HepG2 (cell line): ENCODE data around the gene BICDL1. TPM values are rescaled to one million over a fixed set of nuclear protein-coding genes. Genes with fewer than 3 reads are reported as not detected.

Experiments used
- ELF1 ChIP-seq: sonication (generic); formaldehyde crosslinking; IDR thresholded peaks from 2 replicates; pipeline ENCODE4 v1.4.0; 2020; ENCODE audit warnings: missing genetic modification reagents
- MED1 ChIP-seq: sonication (generic); formaldehyde crosslinking; IDR thresholded peaks from 2 replicates; pipeline ENCODE4 v1.4.0; 2020; ENCODE audit warnings: missing genetic modification reagents
- MED8 ChIP-seq: sonication (generic); formaldehyde crosslinking; IDR thresholded peaks from 2 replicates; pipeline ENCODE4 v1.8.1; 2023; ENCODE audit warnings: mild to moderate bottlenecking, missing genetic modification reagents; ENCODE audit not compliant: insufficient replicate concordance
- ZKSCAN8 ChIP-seq: IDR thresholded peaks from 2 replicates; pipeline ENCODE4 v1.6.1; 2016; ENCODE audit warnings: borderline replicate concordance, missing genetic modification reagents, missing compliant biosample characterization
- ZNF230 ChIP-seq: sonication (generic); formaldehyde crosslinking; IDR thresholded peaks from 2 replicates; pipeline ENCODE4 v1.4.0; 2020; ENCODE audit warnings: mild to moderate bottlenecking, missing genetic modification reagents
- ZNF354B ChIP-seq: sonication (generic); formaldehyde crosslinking; IDR thresholded peaks from 2 replicates; pipeline ENCODE4 v1.8.0; 2022; ENCODE audit warnings: mild to moderate bottlenecking, missing genetic modification reagents
- ZNF564 ChIP-seq: sonication (generic); formaldehyde crosslinking; IDR thresholded peaks from 2 replicates; pipeline ENCODE4 v1.8.1; 2023; ENCODE audit warnings: mild to moderate bottlenecking, missing genetic modification reagents
- ZNF747 ChIP-seq: sonication (generic); formaldehyde crosslinking; IDR thresholded peaks from 2 replicates; pipeline ENCODE4 v1.8.1; 2023; ENCODE audit warnings: missing genetic modification reagents, mild to moderate bottlenecking, borderline replicate concordance
- ZNF781 ChIP-seq: sonication (generic); formaldehyde crosslinking; IDR thresholded peaks from 2 replicates; pipeline ENCODE4 v1.5.1; 2020; ENCODE audit warnings: borderline replicate concordance, mild to moderate bottlenecking, missing genetic modification reagents; ENCODE audit errors: not compliant biosample characterization
- polyA plus RNA-seq, 8 experiments: library from polyadenylated mRNA; depleted of rRNA in 3 of 8; stranded (reverse) in 7 of 8; unstranded in 1 of 8; fragments of >200 nt; fragmentation: Illumina TruSeq in 4 of 8; extraction: Trizol in 4 of 8; gene quantifications; 2 replicates each; pipeline versions ENCODE4 v1.2.1 to v1.2.3, GENCODE V29; 2011 to 2016; ENCODE audit warnings: low read depth in 4 of 8, missing spikeins in 1 of 8, mixed read lengths in 1 of 8; ENCODE audit not compliant: insufficient read depth in 1 of 8
- total RNA-seq, 5 experiments: library from RNA; depleted of rRNA; stranded (reverse); fragments of >200 nt; fragmentation: Illumina TruSeq; extraction: Trizol; gene quantifications; 2 replicates each; pipeline ENCODE4 v1.2.3, GENCODE V29; 2016; ENCODE audit warnings: low read depth in 1 of 5
- TF ChIP-seq, protein P1 (sequence below): sonication (generic); formaldehyde crosslinking; IDR thresholded peaks from 2 replicates; pipeline ENCODE4 v1.4.0; 2020; ENCODE audit warnings: missing genetic modification reagents, borderline replicate concordance
- TF ChIP-seq, protein P2 (sequence below): sonication (generic); formaldehyde crosslinking; IDR thresholded peaks from 2 replicates; pipeline ENCODE4 v1.4.0; 2020; ENCODE audit warnings: missing genetic modification reagents
- TF ChIP-seq, protein P3 (sequence below): sonication (generic); formaldehyde crosslinking; IDR thresholded peaks from 2 replicates; pipeline ENCODE4 v1.5.0; 2020; ENCODE audit warnings: missing genetic modification reagents, mild to moderate bottlenecking, borderline replicate concordance
- TF ChIP-seq, protein P4 (sequence below), 2 experiments: sonication (generic) in 1 of 2; formaldehyde crosslinking in 1 of 2; IDR thresholded peaks; 2 replicates each; pipeline versions ENCODE4 v1.6.1 to v1.9.0; 2014 to 2022; ENCODE audit warnings: antibody characterized with exemption in 1 of 2, borderline replicate concordance in 1 of 2, inconsistent platforms in 1 of 2, low read depth in 1 of 2, missing genetic modification reagents in 1 of 2

BICDL1 gene
- total and polyA plus RNA-seq, 2 of the 13 experiments (the other 11 are each of a cell fraction or from before 2014, with no cell fraction given), result 3.6 to 9.7 TPM

DNA sequence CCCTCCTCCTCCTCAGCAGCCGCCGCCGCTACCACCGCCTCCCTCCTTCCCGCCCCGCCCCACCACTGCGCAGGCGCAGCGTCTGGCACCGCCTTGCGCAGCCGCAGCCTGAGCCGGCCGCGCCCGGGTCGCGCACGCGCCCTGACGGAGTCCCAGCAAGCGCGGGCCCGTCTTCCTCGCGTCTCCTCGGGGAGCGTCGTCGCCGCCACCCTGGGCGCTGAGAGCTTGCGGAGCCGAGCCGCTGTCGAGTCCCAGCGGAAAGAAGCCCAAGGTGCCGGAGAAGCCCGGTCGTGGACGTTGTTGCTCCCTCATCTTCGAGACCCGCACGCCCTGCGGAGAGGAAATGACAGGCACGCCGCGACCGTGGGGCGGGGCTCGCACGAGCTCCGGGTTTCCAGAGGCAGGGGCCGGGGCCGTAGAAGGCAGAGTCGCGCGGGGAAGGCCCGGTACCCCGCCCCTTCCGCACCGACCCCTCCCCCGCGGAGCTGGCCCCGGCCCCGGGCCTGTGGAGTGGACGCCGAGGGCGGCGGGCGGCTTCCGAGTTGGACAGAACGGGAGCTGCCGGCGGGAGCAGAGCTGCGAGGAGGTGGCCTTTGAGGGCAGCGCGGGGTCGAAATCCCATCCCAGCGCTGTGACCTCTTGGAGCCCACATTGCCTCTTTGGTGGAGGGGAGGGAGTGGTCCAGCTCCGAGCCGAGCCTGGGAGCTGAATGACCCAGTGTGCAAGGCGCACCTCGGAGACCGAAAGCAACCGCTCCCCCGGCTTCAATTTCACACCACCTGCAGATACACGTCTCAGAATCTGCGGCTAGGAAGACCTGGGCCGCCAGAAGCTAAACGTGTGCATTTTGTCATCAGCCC is 128.0 kb downstream of the BICDL1 start (continued):
- TF ChIP-seq, protein P1, sequence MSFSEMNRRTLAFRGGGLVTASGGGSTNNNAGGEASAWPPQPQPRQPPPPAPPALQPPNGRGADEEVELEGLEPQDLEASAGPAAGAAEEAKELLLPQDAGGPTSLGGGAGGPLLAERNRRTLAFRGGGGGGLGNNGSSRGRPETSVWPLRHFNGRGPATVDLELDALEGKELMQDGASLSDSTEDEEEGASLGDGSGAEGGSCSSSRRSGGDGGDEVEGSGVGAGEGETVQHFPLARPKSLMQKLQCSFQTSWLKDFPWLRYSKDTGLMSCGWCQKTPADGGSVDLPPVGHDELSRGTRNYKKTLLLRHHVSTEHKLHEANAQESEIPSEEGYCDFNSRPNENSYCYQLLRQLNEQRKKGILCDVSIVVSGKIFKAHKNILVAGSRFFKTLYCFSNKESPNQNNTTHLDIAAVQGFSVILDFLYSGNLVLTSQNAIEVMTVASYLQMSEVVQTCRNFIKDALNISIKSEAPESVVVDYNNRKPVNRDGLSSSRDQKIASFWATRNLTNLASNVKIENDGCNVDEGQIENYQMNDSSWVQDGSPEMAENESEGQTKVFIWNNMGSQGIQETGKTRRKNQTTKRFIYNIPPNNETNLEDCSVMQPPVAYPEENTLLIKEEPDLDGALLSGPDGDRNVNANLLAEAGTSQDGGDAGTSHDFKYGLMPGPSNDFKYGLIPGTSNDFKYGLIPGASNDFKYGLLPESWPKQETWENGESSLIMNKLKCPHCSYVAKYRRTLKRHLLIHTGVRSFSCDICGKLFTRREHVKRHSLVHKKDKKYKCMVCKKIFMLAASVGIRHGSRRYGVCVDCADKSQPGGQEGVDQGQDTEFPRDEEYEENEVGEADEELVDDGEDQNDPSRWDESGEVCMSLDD, result peak; percentile 57; the same call in 1 of the 2 replicates
- TF ChIP-seq ZNF354B (CRISPR knock-in tag) (peak; percentile 90; the same call in 1 of the 2 replicates), MED8 (CRISPR knock-in tag) (no peak), ZNF230 (CRISPR knock-in tag) (peak; percentile 91; the same call in 1 of the 2 replicates), ZNF564 (0 out of 2 replicates have a peak, but pooled peaks have one; percentile 54), ZNF781 (CRISPR knock-in tag) (peak; percentile 43), ZKSCAN8 (no peak), ELF1 (CRISPR knock-in tag) (0 out of 2 replicates have a peak, but pooled peaks have one; percentile 16), ZNF747 (CRISPR knock-in tag) (peak; percentile 42; the same call in 1 of the 2 replicates), MED1 (CRISPR knock-in tag) (peak; percentile 57)
- TF ChIP-seq, protein P2, sequence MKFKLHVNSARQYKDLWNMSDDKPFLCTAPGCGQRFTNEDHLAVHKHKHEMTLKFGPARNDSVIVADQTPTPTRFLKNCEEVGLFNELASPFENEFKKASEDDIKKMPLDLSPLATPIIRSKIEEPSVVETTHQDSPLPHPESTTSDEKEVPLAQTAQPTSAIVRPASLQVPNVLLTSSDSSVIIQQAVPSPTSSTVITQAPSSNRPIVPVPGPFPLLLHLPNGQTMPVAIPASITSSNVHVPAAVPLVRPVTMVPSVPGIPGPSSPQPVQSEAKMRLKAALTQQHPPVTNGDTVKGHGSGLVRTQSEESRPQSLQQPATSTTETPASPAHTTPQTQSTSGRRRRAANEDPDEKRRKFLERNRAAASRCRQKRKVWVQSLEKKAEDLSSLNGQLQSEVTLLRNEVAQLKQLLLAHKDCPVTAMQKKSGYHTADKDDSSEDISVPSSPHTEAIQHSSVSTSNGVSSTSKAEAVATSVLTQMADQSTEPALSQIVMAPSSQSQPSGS (CRISPR knock-in tag), result no peak
- TF ChIP-seq, protein P3, sequence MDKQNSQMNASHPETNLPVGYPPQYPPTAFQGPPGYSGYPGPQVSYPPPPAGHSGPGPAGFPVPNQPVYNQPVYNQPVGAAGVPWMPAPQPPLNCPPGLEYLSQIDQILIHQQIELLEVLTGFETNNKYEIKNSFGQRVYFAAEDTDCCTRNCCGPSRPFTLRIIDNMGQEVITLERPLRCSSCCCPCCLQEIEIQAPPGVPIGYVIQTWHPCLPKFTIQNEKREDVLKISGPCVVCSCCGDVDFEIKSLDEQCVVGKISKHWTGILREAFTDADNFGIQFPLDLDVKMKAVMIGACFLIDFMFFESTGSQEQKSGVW (CRISPR knock-in tag), result no peak
- TF ChIP-seq, protein P4, sequence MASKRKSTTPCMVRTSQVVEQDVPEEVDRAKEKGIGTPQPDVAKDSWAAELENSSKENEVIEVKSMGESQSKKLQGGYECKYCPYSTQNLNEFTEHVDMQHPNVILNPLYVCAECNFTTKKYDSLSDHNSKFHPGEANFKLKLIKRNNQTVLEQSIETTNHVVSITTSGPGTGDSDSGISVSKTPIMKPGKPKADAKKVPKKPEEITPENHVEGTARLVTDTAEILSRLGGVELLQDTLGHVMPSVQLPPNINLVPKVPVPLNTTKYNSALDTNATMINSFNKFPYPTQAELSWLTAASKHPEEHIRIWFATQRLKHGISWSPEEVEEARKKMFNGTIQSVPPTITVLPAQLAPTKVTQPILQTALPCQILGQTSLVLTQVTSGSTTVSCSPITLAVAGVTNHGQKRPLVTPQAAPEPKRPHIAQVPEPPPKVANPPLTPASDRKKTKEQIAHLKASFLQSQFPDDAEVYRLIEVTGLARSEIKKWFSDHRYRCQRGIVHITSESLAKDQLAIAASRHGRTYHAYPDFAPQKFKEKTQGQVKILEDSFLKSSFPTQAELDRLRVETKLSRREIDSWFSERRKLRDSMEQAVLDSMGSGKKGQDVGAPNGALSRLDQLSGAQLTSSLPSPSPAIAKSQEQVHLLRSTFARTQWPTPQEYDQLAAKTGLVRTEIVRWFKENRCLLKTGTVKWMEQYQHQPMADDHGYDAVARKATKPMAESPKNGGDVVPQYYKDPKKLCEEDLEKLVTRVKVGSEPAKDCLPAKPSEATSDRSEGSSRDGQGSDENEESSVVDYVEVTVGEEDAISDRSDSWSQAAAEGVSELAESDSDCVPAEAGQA (IDR thresholded peaks at IDR 0.05; ENCODE audit: low read depth), result 0 out of 2 replicates have a peak, but pooled peaks have one; percentile 42
- TF ChIP-seq, protein P4 (CRISPR knock-in tag; IDR thresholded peaks at IDR 0.05; ENCODE audit: borderline replicate concordance), result peak; percentile 86; the same call in 1 of the 2 replicates
